NCI-H748 (cell line): ENCODE results near the gene AMZ2.
"Not testable (repeated sequence)": the region's sequence is repeated elsewhere in the genome, so short reads cannot be mapped to it uniquely, and the experiment has no call there.

Experiments used
- DNase-seq: peaks from one replicate; lab custom pipeline; 2025; ENCODE audit not compliant: unreplicated experiment; lab: John Stamatoyannopoulos, UW

The AMZ2 gene

GRCh38 chr17:68247445-68248198 is at the start of gene AMZ2:
TSS of gene AMZ2 (plus strand) at chr17:68248043. CDS start at chr17:68250188, 2,145 bp downstream.
- DNase-seq = peak; percentile 93

- peak; percentile 70 for DNase-seq
Measured at GRCh38 chr17:68198931-68199836, 48.7 kb upstream of the AMZ2 start.

GRCh38 chr17:68199837-68200688 is 47.8 kb upstream of the AMZ2 start:
- DNase-seq = peak; percentile 63

DNA sequence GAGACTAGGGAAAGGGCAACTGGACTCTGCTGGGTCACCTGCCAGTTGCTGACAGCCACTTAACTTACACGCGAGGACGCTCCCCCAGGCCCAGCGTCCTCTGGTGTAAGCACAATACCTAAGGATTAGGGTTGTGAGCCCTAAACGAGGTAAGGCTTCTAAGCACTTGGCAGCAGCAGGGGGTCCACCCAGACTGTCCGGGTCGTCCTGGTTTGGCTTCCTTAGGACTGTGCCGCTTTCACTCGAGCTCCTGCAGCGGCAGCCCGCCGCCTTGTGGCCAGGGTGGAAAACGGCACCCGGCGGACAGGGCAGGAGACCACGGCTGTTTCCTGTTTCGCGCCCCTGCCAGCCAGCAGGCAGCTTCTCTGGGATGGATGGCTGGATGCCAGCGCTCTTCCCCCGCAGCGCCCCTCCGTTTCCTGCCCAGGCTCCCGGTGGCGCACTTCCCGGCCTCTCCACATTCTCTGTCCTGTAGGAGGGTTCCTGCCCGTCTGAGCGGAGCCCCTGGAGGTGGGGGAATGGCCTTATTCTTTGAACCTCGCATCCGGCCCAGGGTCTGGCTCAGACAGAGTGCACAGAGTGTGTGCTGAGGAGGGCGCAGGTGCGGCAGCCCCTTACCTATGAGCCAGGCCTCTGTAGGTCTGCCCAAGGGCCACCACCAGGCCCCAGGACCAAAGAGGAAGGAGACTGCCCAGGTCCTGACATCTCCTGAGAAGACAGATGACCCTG is 47.0 kb upstream of the AMZ2 start:
- peak; percentile 89 for DNase-seq

GRCh38 chr17:68201418-68201771 is 46.4 kb upstream of the AMZ2 start:
- not testable (repeated sequence) for DNase-seq

DNA sequence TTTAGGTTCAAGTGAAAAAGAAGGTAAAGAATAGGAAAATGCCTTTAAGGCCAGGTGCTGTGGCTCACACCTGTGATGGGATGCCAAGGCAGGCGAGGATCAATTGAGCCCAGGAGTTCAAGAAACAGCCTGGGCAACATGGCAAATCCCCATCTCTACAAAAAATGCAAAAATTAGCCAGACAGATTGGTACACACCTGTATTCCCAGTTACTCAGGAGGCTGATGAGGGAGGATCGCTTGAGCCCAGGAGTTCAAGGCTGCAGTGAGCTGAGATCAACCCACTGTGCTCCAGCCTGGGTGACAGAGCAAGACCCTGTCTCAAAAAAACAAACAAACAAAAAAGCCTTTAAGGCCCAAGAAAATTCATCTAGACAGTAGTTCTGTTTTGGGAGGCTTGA is 45.5 kb upstream of the AMZ2 start:
- DNase-seq = not testable (repeated sequence)

- DNase-seq = peak; percentile 46
Measured at GRCh38 chr17:68204736-68205135, 43.1 kb upstream of the AMZ2 start.

GRCh38 chr17:68205251-68205807 is 42.5 kb upstream of the AMZ2 start:
- peak; percentile 92 for DNase-seq

DNA sequence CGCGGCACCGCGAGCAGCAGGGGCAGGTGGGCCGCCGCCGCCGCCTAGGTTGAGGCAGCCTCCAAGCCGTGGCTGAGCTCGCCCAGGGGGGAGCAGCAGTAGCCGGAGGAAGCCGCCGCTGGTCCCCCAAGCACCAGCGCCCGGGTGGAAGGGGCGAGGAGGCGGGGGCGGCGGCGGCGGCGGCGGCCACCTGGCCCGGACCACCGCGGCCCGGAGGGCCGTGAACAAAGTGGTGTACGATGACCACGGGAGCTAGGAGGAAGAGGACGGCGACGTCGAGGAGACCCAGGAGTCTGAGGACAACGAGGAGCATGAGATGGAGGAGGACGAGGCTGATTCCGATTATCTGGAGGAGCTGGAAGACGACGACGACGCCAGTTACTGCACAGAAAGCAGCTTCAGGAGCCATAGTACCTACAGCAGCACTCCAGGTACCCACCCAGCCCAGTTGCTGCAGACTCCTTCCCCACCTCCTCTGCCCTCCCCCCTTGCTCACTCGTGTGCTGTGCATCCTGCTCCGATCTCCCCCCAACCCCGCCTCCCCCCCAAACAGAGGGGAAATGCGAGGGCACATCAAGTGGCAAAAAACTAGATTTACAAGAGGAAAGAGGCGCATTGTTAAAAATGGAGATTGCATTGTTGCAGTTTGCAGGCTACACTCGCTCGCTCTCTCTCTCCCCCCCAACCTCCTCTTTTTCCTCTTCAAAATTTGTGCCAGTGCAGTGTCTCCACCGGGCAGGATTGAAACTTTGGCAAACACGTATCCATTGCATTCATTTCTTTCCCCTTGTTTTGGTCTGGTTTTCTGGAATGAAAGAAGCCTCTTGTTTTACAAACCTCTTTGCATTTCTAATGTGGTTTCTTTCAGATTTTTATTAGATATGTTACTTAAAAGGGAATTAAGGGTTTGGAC is 41.8 kb upstream of the AMZ2 start:
- DNase-seq = peak; percentile 74

DNA sequence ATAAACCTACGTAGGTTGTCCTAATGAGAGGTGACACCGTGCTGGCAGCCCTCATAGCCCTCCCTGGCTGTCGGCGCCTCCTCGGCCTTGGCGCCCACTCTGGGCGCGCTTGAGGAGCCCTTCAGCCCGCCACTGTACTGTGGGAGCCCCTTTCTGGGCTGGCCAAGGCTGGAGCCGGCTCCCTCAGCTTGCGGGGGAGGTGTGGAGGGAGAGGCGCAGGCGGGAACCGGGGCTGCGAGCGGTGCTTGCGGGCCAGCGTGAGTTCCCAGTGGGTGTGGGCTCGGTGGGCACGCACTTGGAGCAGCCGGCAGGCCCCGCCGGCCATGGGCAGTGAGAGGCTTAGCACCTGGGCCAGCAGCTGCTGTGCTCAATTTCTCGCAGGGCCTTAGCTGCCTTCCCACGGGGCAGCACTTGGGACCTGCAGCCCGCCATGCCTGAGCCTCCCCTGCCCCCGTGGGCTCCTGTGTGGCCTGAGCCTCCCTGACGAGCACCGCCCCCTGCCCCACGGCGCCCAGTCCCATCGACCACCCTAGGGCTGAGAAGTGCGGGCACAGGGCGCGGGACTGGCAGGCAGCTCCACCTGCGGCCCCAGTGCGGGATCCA is 40.1 kb upstream of the AMZ2 start:
- DNase-seq = no peak

- DNase-seq = not testable (repeated sequence)
Measured at GRCh38 chr17:68208651-68209050, 39.2 kb upstream of the AMZ2 start.

DNA sequence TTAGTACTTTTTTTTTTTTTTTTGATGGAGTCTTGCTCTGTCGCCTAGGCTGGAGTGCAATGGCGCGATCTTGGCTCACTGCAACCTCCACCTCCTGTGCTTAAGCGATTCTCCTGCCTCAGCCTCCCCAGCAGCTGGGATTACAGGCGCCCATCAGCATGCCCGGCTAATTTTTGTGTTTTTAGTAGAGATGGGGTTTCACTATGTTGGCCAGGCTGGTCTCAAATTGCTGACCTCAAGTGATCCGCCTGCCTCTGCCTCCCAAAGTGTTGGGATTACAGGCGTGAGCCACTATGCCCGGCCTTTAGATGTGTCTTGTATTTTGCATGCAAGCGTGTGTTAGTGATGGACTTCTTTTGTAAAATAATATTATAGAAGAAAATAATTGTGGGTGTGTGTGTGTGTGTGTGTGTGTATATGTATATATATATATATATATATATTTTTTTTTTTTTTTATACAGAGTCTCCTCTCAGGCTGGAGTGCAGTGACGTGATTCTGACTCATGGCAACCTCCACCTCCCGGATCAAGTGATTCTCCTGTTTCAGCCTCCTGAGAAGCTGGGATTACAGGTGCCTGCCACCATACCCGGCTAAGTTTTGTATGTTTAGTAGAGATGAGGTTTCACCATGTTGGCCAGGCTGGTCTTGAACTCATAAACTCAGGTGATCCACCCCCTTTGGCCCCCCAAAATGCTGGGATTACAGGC is 38.5 kb upstream of the AMZ2 start:
- not testable (repeated sequence) for DNase-seq

GRCh38 chr17:68210570-68211315 is 37.1 kb upstream of the AMZ2 start:
- no peak for DNase-seq

DNA sequence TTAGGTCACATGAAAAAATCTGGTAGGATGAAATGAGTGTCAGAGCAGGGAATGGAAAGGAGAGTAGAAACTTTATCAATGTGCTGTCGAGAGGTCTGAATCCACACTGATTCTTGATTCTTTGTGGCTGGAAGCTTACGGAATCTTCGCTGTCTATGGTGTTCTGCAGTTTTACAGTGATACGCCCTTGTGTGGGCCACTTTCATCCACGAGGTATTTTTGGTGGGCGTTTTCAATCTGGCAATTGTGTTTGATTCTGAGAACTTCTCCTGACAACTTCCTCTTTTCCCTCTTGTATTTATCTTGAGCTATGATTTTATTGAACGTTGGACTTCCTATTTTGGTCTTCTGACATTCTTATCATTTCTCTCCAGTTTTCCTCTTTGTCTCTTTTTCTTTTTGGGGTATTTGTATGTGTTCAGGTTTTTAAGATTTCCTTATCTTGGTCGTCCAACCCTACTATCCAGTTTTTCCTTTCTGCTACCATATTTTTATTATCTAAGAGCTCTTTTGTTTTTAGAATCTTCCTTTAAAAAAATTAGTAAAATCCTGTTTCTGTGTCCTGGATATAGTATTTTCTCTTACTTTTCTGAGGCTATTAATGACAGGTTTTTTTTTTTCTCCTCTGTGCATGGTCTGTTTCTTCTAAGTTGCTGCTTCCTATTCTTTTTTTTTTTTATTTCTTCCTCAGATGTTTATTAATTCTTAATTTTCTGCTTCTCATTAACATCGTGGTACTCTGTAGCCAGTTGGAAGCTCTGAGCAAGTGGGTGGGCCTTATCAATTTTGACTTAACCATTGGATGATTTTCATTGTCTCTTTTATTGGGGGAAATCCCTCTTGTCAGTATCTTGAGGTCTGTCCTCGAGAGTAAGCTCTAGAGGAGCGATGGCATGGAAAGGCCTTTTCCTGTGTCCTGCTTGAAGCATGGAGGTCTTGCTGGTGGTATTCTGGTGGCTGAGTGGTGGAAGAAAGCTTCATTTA is 34.1 kb upstream of the AMZ2 start:
- DNase-seq = not testable (repeated sequence)

- DNase-seq = not testable (repeated sequence)
Measured at GRCh38 chr17:68215453-68215852, 32.4 kb upstream of the AMZ2 start.

- not testable (repeated sequence) for DNase-seq
Measured at GRCh38 chr17:68219429-68219828, 28.4 kb upstream of the AMZ2 start.
